GM12878 (cell line): ENCODE results near the gene RFX1. TPM values are rescaled to one million over a fixed set of nuclear protein-coding genes. Genes with fewer than 3 reads are reported as not detected.

Experiments
- ATAC-seq: fragments of 200-7000 bp; cut with Tn5 transposase; 3 replicates; pipeline ENCODE4 v1.9.1; 2020; ENCODE audit warnings: mild to moderate bottlenecking, moderate library complexity
- BruUV-seq: library from RNA; stranded (reverse); fragments of 400-500 nt; replicated peaks from 2 replicates; lab custom pipeline; 2021; lab: Mats Ljungman, UMichigan
- CTCF ChIA-PET: fragments of 300-600 bp; sonication (Branson Sonifier 250); formaldehyde crosslinking; extraction: SDS; loops from one replicate; lab custom pipeline; 2021; ENCODE audit warnings: inconsistent platforms; lab: Yijun Ruan, JAX
- POLR2A ChIA-PET: fragments of 350-600 bp; formaldehyde crosslinking; extraction: SDS; loops from one replicate; lab custom pipeline; 2021; ENCODE audit warnings: inconsistent platforms; lab: Charles Lee
- RAD21 ChIA-PET: fragments of 300-600 bp; sonication (Branson Sonifier 250); formaldehyde crosslinking; loops from one replicate; lab custom pipeline; 2023; ENCODE audit warnings: antibody characterized with exemption; ENCODE audit not compliant: unreplicated experiment; lab: Charles Lee
- SMC1A ChIA-PET: fragments of 300-600 bp; sonication (Branson Sonifier 250); formaldehyde crosslinking; loops from one replicate; lab custom pipeline; 2023; ENCODE audit not compliant: unreplicated experiment, uncharacterized antibody; lab: Charles Lee
- DNase-seq: peaks from one replicate; pipeline ENCODE4 v3.0.0-alpha.2; 2011; ENCODE audit warnings: low read depth, low spot score
- FAIRE-seq: peaks from 3 replicates; lab custom pipeline; 2011; peaks lifted over from hg19 to GRCh38; lab: Jason Lieb, UNC
- H2AFZ ChIP-seq: 2 replicates; pipeline ENCODE4 v1.6.0; 2011; ENCODE audit warnings: low read depth, low read length, control low read depth; ENCODE audit not compliant: control insufficient read depth
- H3K27ac ChIP-seq: 2 replicates; pipeline ENCODE4 v1.5.1; 2011; ENCODE audit warnings: control low read depth; ENCODE audit not compliant: control insufficient read depth, insufficient read depth
- H3K27me3 ChIP-seq, 2 experiments: replicated peaks in 1 of 2; 2 replicates each; pipeline versions ENCODE4 v1.6.0 to v1.6.1; 2011; ENCODE audit warnings: low read length in 1 of 2; ENCODE audit not compliant: control insufficient read depth in 2 of 2, insufficient read depth in 2 of 2
- H3K36me3 ChIP-seq, 2 experiments: 2 replicates each; pipeline ENCODE4 v1.5.1; 2011; ENCODE audit warnings: low read length in 1 of 2; ENCODE audit not compliant: control insufficient read depth in 2 of 2, insufficient read depth in 2 of 2
- H3K4me1 ChIP-seq: 2 replicates; pipeline ENCODE4 v1.6.1; 2011; ENCODE audit warnings: mild to moderate bottlenecking, low read length, moderate library complexity, mixed read lengths; ENCODE audit not compliant: control insufficient read depth, insufficient read depth
- H3K4me2 ChIP-seq: 2 replicates; pipeline ENCODE4 v1.6.0; 2011; ENCODE audit warnings: control low read depth; ENCODE audit not compliant: control insufficient read depth, insufficient read depth
- H3K4me3 ChIP-seq: fragments of 200-600 bp; sonication (generic); 2 replicates; pipeline ENCODE4 v1.5.1; 2016
- H3K79me2 ChIP-seq: 2 replicates; pipeline ENCODE4 v1.6.0; 2011; ENCODE audit warnings: low read length; ENCODE audit not compliant: control insufficient read depth, insufficient read depth
- H3K9ac ChIP-seq: 2 replicates; pipeline ENCODE4 v1.8.0; 2011; ENCODE audit warnings: low read length, control low read depth, mixed read lengths; ENCODE audit not compliant: control insufficient read depth, insufficient read depth
- H3K9me3 ChIP-seq: replicated peaks from 3 replicates; pipeline ENCODE4 v1.5.1; 2011; ENCODE audit warnings: mild to moderate bottlenecking, low read length; ENCODE audit not compliant: control insufficient read depth, insufficient read depth
- H4K20me1 ChIP-seq: 2 replicates; pipeline ENCODE4 v1.6.0; 2011; ENCODE audit not compliant: control insufficient read depth, insufficient read depth
- ATF7 ChIP-seq: fragments of 450-650 bp; IDR thresholded peaks from 2 replicates; pipeline ENCODE4 v1.6.1; 2016; ENCODE audit warnings: low read depth, mild to moderate bottlenecking
- CBFB ChIP-seq: IDR thresholded peaks from 2 replicates; pipeline ENCODE4 v1.6.1; 2016; ENCODE audit warnings: antibody characterized with exemption, low read depth
- E4F1 ChIP-seq: fragments of 450-650 bp; IDR thresholded peaks from 2 replicates; pipeline ENCODE4 v1.6.1; 2018; ENCODE audit warnings: borderline replicate concordance, mild to moderate bottlenecking; ENCODE audit not compliant: partially characterized antibody
- FOS ChIP-seq: IDR thresholded peaks from 3 replicates; pipeline ENCODE4 v1.6.1; 2011; ENCODE audit warnings: borderline replicate concordance; ENCODE audit not compliant: insufficient read length; ENCODE audit errors: extremely low read depth
- MLLT1 ChIP-seq: fragments of 450-650 bp; IDR thresholded peaks from 2 replicates; pipeline ENCODE4 v1.6.1; 2016; ENCODE audit warnings: mild to moderate bottlenecking
- NBN ChIP-seq: fragments of 450-650 bp; IDR thresholded peaks from 2 replicates; pipeline ENCODE4 v1.6.1; 2016
- NR2C1 ChIP-seq: fragments of 450-650 bp; IDR thresholded peaks from 2 replicates; pipeline ENCODE4 v1.6.1; 2017; ENCODE audit warnings: antibody characterized with exemption, mild to moderate bottlenecking, moderate library complexity
- ZZZ3 ChIP-seq: IDR thresholded peaks from 2 replicates; pipeline ENCODE4 v1.6.1; 2011; ENCODE audit warnings: low read depth; ENCODE audit not compliant: control insufficient read depth, insufficient read length
- WGBS: methylation state at CpG from one replicate; pipeline ENCODE4 v1.1.6; 2016; ENCODE audit warnings: low lambda C conversion rate; ENCODE audit not compliant: insufficient replicate concordance, insufficient coverage; ENCODE audit errors: missing lambda C conversion rate; 5-methylcytosine and 5-hydroxymethylcytosine counted together
- in situ Hi-C: fragments of 300-500 bp; cut with MboI; formaldehyde crosslinking; loops from 9 replicates; pipeline ENCODE4 v1.14.3; 2018; ENCODE audit warnings: mixed read lengths
- intact Hi-C: fragments of 100-400 bp; cut with micrococcal nuclease; formaldehyde crosslinking; loops from one replicate; pipeline ENCODE4 v1.14.2; 2022; ENCODE audit not compliant: unreplicated experiment
- polyA plus RNA-seq, 11 experiments: library from polyadenylated mRNA; depleted of rRNA in 4 of 11; unstranded in 6 of 11; stranded (reverse) in 5 of 11; fragments of >200 nt; fragmentation: Nextera tagmentation in 4 of 11; fragmentation: Illumina TruSeq in 1 of 11; extraction: Ambion mirVana in 4 of 11; extraction: Trizol in 1 of 11; gene quantifications; 1 replicate in 1 of 11; 2 replicates in 10 of 11; pipeline versions ENCODE4 v1.2.1 to v1.2.3, GENCODE V29; 2011 to 2016; ENCODE audit warnings: inconsistent platforms in 2 of 11, missing spikeins in 2 of 11, low read depth in 1 of 11
- total RNA-seq, 4 experiments: library from RNA; depleted of rRNA in 3 of 4; stranded (reverse); fragments of >200 nt in 3 of 4; fragmentation: Illumina TruSeq in 1 of 4; extraction: Trizol in 1 of 4; gene quantifications; 2 replicates each; pipeline versions ENCODE4 v1.2.1 to v1.2.3, GENCODE V29; 2013 to 2021
- TF ChIP-seq, protein P1 (sequence below): fragments of 150-350 bp; IDR thresholded peaks from 2 replicates; pipeline ENCODE4 v1.6.1; 2016; ENCODE audit warnings: low read depth, low read length
- TF ChIP-seq, protein P2 (sequence below): fragments of 150-350 bp; IDR thresholded peaks from 2 replicates; pipeline ENCODE4 v1.6.1; 2014; ENCODE audit warnings: mild to moderate bottlenecking, low read depth, low read length
- TF ChIP-seq, protein P3 (sequence below): IDR thresholded peaks from 2 replicates; pipeline ENCODE4 v1.6.1; 2012; ENCODE audit warnings: low read depth, low read length, improper control_type of control experiment

Gene RFX1
- total and polyA plus RNA-seq, 10 of the 15 experiments (the other 5 are each of a cell fraction or from before 2014, with no cell fraction given), result 0.05 to 11.0 (median 1.5) TPM

DNA sequence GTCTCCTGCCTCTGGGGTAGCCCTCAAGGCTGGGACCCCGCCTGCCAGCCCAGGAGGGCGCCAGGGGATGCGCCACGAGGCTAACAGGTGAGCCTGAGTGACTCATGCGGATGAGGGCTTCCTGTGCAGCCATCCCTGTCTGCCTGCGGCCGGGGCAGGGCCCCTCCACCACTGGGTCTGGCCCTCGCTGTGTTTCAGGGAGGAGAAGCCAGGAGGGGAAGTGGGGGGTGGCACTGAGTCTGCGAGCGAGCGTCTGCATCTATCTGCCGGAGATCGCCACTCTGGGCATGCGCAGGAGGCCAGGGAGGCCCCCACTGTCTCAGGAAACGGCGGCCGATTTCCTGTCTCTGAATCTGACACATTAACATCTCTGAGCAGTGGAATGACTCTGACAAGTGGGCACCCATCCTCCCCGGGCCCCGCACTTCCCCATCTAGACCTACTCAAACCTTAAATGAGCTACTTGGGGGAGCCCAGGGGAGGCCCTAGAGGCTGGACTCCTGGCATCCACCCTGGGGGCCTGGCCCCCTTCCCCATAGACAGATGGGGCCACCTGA lies 19.7 kb downstream of the RFX1 start:
- ChIA-PET POLR2A (interaction anchor here (1.0 to 6.5 kb wide), 6 partner anchors 12 to 73 kb away, joined by 3 to 49 read pairs (median 6); partner anchors contain the start of genes IL27RA and RFX1), CTCF (interaction anchor here (0.8 to 2.7 kb wide), 6 partner anchors 13 to 129 kb away, joined by 3 to 13 read pairs (median 6); partner anchors contain the start of gene IL27RA), RAD21 (interaction anchor here (0.6 to 4.2 kb wide), 6 partner anchors 10 to 56 kb away, joined by 3 to 35 read pairs (median 4); partner anchors contain the start of genes DCAF15, IL27RA and RFX1), SMC1A (interaction anchor here (0.5 to 3.6 kb wide), 8 partner anchors 14 to 91 kb away, joined by 3 to 18 read pairs (median 4); partner anchors contain the start of genes IL27RA and RLN3)
- Histone ChIP-seq H2AFZ (peak overlapping the region; percentile 63), H3K4me2 (peak overlapping the region; percentile 87), H3K27me3 (no peaks in the 10 kb centered on the region), H3K4me1 (peaks cover 27% of the 10 kb centered on the region), H3K9ac (peak overlapping the region; percentile 76), H3K9me3 (no peaks in the 10 kb centered on the region), H3K36me3 (no peaks in the 10 kb centered on the region; a peak in 2 of 4 replicates), H3K79me2 (no peaks in the 10 kb centered on the region), H3K27ac (peak overlapping the region; percentile 94), H4K20me1 (no peaks in the 10 kb centered on the region), H3K4me3 (peak overlapping the region; percentile 49; the same call in 1 of the 2 replicates)
- FAIRE-seq (peak; percentile 92), DNase-seq (peak; percentile 93), ATAC-seq (peak; percentile 97)
- under 1% methylated on average over 19 of the region's 19 CpGs for WGBS
- in situ Hi-C loops, result no loop called here
- intact Hi-C loops, result loop anchor here (2.0 to 10.0 kb wide), 3 partner anchors 18 to 48 kb away; partner anchors contain the start of genes DCAF15 and IL27RA
- no TSS peak for BruUV-seq
- no peak for TF ChIP-seq E4F1
- TF ChIP-seq NR2C1, result no peak
- peak; percentile 66 for TF ChIP-seq MLLT1
- no peak for TF ChIP-seq ZZZ3
- TF ChIP-seq, protein P1, sequence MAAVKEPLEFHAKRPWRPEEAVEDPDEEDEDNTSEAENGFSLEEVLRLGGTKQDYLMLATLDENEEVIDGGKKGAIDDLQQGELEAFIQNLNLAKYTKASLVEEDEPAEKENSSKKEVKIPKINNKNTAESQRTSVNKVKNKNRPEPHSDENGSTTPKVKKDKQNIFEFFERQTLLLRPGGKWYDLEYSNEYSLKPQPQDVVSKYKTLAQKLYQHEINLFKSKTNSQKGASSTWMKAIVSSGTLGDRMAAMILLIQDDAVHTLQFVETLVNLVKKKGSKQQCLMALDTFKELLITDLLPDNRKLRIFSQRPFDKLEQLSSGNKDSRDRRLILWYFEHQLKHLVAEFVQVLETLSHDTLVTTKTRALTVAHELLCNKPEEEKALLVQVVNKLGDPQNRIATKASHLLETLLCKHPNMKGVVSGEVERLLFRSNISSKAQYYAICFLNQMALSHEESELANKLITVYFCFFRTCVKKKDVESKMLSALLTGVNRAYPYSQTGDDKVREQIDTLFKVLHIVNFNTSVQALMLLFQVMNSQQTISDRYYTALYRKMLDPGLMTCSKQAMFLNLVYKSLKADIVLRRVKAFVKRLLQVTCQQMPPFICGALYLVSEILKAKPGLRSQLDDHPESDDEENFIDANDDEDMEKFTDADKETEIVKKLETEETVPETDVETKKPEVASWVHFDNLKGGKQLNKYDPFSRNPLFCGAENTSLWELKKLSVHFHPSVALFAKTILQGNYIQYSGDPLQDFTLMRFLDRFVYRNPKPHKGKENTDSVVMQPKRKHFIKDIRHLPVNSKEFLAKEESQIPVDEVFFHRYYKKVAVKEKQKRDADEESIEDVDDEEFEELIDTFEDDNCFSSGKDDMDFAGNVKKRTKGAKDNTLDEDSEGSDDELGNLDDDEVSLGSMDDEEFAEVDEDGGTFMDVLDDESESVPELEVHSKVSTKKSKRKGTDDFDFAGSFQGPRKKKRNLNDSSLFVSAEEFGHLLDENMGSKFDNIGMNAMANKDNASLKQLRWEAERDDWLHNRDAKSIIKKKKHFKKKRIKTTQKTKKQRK, result no peak
- no peak; the same call in 1 of the 2 replicates for TF ChIP-seq ATF7
- TF ChIP-seq FOS, result no peak
- TF ChIP-seq, protein P2, sequence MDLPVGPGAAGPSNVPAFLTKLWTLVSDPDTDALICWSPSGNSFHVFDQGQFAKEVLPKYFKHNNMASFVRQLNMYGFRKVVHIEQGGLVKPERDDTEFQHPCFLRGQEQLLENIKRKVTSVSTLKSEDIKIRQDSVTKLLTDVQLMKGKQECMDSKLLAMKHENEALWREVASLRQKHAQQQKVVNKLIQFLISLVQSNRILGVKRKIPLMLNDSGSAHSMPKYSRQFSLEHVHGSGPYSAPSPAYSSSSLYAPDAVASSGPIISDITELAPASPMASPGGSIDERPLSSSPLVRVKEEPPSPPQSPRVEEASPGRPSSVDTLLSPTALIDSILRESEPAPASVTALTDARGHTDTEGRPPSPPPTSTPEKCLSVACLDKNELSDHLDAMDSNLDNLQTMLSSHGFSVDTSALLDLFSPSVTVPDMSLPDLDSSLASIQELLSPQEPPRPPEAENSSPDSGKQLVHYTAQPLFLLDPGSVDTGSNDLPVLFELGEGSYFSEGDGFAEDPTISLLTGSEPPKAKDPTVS, result no peak
- TF ChIP-seq, protein P3, sequence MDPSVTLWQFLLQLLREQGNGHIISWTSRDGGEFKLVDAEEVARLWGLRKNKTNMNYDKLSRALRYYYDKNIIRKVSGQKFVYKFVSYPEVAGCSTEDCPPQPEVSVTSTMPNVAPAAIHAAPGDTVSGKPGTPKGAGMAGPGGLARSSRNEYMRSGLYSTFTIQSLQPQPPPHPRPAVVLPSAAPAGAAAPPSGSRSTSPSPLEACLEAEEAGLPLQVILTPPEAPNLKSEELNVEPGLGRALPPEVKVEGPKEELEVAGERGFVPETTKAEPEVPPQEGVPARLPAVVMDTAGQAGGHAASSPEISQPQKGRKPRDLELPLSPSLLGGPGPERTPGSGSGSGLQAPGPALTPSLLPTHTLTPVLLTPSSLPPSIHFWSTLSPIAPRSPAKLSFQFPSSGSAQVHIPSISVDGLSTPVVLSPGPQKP, result peak; percentile 52; the same call in 1 of the 2 replicates
- TF ChIP-seq NBN, result peak; percentile 79
- TF ChIP-seq CBFB, result no peak; the same call in 1 of the 2 replicates
